HUDEP-2 (cell line): ENCODE results near the gene TMEM259.

Experiments used
- DNase-seq, 76 experiments: peaks; one replicate each; lab custom pipeline; 2025; ENCODE audit not compliant: unreplicated experiment in 76 of 76; lab: John Stamatoyannopoulos, UW

Gene TMEM259

DNA sequence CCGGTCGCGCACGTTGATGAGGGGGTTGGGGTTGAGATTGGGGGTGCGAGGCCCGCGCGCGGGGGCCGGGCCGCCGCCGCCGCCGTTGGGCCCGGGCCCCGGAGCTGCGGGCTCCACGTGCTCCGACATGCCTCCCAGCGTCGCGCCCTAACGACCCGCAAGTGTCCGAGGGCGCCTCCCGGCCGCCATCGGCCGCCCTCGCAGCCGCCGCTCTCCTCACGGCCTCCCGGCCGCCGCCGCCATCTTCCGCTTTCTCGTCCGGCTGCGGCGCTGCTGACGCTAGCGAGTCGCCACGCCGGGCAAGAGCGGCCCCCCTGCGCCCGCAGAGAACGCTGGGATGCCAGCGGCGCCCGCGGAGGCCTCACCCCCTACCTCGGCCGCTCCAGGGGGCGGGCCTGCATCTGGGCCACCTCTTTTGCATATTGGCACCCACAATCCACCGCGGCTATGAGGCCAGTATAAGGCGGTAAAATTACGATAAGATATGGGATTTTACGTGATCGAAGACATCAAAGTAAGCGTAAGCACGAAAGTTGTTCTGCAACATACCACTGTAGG, at the start of gene TMEM259:
TSS of gene TMEM259 (minus strand) at position 256 of the 558 bp plus-strand sequence. CDS start at position 129, 127 bp downstream.
- DNase-seq: peak in 74 of 76 experiments; percentile 61 to 98 (median 97)

DNA sequence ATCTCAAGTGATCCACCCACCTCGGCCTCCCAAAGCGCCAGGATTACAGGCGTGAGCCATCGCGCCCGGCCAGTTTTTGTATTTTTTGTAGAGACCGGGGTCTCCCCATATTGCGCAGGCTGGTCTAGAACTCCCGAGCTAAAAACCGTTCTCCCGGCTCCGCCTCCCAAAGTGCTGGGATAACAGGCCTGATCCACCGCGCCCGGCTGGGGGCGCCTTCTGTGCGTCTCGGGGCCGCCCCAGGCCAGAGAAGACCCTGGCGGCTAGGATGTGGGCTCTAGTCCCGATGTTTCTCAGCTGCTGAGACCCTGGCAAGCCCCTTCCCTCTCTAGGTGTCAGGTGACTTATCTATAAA, 49.6 kb upstream of the TMEM259 start:
- no peak for DNase-seq

- DNase-seq: peak in 51 of 76 experiments; percentile 12 to 84 (median 58)
These were observed 48.3 kb upstream of the TMEM259 start for GRCh38 chr19:1069009-1069779.

DNA sequence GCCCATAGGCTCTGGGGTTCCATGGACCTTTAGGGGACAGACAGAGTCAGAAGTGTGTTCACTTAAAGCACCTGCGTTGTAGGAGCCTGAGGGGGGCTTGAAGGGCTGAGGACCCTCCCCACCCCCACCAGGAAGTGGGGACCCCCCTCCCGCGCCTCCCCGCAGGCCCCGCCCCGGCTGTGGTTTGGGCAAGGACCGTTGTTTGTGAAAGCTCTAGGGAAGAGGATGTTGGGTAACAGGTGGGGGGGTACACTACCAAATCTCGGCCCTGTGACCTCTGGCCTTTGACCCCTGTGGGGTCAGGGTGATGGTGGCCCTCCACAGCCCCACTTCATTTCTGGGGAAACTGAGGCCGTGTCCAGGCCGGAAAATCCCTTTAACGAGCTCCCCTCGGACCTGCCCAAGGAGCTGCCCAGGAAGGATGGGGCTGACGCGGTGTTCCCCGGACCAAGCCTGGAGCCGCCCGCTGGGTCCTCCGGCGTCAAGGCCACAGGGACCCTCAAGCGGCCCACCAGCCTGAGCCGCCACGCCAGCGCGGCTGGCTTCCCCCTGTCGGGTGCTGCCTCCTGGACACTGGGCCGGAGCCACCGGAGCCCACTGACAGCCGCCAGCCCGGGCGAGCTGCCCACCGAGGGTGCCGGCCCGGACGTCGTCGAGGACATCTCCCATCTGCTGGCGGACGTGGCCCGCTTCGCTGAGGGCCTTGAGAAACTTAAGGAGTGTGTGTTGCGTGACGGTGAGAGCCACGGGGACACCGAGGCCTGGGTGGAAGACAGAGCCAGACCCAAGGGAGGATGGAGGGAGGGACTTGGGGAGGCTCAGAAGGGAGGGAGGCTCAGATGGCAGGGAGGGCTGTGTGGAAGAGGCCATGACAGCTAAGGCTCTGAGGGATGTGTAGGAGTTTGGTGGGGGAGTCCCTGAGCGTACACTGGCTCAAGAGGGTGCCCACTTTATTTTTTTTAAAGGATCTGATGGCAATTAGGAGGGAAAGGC, 47.4 kb upstream of the TMEM259 start:
- DNase-seq: peak in 1 of 76 experiments; percentile 28

DNA sequence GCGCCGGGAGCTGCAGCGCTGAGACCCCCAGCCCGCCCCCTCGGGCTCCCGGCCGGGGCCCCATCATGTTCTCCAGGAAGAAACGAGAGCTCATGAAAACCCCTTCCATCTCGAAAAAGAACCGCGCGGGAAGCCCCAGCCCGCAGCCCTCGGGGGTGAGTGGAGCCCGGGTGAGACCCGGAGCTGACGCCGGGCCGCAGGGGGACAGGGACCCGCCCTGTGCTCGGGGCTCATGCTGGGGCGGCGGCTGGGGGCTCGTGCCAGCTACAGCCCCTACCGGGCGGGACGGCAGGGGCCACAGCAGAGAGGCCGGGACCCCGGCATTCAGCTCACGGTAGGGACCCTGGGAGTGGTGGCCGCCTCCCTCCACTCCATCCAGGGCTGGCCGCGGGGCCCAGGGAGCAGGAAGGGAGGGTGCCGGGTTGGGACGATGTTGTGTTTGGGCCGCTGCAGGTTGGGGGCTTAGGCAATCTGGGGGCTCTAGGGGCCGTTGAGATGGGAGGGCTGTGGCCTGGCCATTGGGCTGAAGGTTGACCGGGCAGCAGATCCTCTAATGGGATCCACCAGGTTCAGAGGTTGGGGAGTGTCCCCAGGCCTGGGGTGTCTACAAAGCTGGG, 46.5 kb upstream of the TMEM259 start:
- DNase-seq: peak in 1 of 76 experiments; percentile 20

DNA sequence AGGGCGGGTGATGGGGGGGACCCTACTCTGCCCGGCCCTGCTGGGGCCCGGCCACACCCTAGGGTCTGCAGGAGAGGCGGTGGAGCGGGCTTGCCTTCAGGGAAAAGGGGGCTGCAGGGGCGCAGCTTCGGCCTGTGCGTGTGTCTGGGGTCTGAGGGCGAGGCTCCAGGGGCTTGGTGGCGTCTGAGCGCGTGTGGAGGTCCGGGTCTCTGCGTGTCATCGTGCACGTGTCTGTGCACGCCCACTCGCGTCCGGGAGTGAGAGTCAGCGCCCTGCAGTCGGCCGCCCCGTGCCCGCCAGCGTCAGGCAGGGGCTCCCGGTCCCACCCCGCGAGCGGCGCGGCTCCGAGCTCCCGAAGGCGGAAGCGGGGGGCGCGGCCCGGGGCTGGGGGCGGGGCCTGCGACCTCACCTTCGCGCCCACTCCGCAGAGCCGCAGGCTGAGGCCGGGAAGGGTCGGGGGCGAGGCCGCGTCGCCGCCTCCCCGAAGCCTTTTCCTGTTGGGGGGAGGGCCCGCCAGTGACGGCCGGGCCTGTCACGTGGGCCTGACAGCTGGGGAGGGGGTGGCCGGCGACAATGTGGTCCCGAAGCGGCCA, 45.9 kb upstream of the TMEM259 start, which contains the start of gene ARHGAP45:
TSS of gene ARHGAP45 (plus strand) at position 420 of the 593 bp plus-strand sequence. CDS start 239 bp downstream, outside the sequence.
- DNase-seq: peak in 15 of 76 experiments; percentile 21 to 54 (median 35)

DNA sequence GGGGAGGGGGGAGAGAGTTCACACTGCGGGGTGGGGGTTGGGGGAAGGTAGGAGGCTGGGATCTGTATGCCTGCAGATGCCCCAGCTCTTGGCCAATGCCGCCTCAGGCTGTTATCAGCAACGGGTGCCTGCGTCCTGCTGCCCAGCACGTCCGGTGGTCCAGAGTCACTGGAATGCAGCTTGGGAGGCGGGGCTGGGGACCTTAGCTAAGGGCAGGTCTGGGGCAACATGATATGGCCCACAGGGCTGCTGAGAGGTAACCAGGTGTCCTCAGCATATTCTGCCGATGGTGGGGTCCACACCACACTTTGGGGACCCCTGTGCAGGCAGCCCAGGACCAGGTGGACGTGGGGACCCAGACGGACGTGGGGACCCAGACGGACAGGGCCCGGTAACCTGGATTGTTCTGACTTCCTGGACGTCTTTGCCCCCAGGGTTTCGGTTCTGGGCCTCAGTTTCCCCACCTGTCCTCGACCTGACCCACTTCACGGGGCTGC, 45.4 kb upstream of the TMEM259 start:
- DNase-seq: no peak

- peak in 1 of 76 experiments; percentile 41 for DNase-seq
These were observed 44.7 kb upstream of the TMEM259 start for GRCh38 chr19:1065606-1066109.

DNA sequence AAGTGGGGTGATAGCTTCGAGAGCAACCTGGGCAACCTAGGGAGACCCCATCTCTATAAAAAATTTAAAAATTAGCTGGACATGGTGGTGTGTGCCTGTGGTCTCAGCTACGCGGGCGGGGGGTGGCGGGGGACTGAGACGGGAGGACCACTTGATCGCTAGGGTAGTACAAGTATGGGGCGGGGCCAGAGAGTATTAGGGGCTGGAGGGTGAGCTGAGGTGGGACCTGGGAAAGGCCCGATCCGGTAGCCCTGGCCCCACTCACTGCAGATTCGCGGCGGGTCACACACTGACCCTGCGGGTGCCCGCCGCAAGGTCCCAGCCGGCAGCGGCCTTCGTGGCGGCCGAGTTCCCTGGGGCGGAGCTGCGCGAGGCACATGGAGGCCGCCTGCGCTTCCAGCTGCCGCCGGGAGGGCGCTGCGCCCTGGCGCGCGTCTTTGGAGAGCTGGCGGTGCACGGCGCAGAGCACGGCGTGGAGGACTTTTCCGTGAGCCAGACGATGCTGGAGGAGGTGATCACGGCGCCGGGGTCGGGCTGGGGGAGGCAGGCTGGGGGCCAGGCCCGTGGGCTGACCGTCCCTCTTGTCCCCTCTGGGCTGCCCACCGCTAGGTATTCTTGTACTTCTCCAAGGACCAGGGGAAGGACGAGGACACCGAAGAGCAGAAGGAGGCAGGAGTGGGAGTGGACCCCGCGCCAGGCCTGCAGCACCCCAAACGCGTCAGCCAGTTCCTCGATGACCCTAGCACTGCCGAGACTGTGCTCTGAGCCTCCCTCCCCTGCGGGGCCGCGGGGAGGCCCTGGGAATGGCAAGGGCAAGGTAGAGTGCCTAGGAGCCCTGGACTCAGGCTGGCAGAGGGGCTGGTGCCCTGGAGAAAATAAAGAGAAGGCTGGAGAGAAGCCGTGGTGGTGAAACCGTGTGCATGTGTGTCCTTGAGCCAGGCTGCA, 44.0 kb upstream of the TMEM259 start:
- DNase-seq: peak in 58 of 76 experiments; percentile 26 to 83 (median 65)

GRCh38 chr19:1063909-1064660, 43.2 kb upstream of the TMEM259 start:
- DNase-seq: peak in 1 of 76 experiments; percentile 42

DNA sequence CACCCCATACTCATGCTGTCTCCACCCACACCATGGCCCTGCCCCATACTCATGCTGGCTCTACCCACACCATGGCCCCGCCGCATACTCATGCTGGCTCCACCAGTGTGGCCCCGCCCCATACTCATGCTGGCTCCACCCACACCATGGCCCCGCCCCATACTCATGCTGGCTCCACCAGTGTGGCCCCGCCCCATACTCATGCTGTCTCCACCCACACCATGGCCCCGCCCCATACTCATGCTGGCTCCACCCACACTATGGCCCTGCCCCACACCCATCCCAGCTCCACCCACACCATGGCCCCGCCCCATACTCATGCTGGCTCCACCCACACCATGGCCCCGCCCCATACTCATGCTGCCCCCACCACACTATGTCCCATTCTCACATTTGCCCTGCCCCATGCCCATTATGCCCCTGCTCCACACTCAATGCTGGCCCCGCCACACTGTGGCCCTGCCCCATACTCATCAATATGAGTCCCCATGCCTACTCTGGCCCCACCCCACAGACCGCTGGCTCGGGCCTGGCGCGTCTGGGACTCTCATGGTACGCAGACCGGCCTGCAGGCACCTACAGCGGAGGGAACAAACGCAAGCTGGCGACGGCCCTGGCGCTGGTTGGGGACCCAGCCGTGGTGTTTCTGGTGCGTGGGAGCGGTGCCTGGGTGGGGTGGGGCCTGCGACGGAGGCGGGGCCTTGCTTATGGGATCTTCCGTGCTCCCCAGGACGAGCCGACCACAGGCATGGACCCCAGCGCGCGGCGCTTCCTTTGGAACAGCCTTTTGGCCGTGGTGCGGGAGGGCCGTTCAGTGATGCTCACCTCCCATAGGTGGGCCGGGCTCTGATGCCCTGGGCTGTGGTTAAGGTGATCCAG, 42.3 kb upstream of the TMEM259 start:
- DNase-seq: peak in 59 of 76 experiments; percentile 21 to 90 (median 73)

DNA sequence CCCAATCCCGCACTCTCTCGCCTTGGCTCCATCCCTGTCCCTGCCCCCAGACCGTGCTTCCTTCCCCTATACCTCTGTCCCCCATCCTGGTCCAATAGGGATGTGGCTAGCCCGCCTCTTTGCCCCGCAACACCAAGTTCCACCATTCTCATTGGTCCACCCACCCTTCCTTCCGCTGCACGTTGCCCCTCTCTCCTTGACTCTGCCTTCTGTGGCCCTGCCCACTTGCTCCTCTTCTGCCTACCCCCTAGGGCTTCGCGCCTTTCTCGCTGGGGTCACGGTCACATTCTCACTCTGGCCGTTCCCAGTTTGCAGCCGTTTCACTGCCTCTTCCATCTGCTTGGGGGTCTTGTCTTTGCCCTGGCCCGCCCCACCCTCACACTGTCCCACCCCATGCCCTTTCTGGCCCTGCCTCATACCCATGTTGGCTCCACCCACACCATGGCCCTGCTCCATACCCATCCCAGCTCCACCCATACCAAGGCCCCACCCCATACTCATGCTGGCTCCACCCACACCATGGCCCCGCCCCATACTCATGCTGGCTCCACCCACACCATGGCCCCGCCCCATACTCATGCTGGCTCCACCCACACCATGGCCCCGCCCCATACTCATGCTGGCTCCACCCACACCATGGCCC, 41.6 kb upstream of the TMEM259 start:
- DNase-seq: peak in 23 of 76 experiments; percentile 44 to 85 (median 71)

DNA sequence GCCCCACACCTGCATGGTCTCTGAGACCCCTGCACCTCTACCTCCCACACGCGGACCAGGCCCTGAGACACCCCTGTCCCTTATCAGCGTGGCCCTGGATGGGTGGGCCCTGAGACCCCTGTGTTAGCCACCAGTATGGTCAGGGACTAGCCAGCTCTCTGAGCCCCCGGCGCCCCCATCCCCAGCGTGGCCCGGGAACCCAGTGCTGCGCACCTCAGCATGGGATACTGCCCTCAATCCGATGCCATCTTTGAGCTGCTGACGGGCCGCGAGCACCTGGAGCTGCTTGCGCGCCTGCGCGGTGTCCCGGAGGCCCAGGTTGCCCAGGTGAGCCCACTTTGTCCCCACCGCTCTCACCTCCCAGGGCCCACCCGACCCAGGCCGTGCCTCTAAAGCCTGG, 41.1 kb upstream of the TMEM259 start:
- DNase-seq: no peak

DNA sequence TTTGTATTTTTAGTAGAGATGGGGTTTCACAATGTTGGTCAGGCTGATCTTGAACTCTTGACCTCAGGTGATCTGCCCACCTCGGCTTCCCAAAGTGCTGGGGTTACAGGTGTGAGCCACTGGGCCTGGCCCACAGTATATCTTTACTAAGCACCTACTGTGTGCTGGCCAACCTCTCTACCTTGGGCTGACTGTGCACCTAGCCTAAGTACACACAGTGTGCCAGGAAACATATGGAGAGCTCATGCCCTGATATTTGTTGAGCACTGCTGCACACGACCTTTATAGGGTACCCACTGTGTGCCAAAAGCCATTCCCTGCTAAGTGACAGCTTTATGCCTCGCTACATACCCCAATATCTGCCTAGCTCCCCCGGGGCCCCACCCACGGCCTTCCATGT, 39.8 kb upstream of the TMEM259 start:
- no peak for DNase-seq

DNA sequence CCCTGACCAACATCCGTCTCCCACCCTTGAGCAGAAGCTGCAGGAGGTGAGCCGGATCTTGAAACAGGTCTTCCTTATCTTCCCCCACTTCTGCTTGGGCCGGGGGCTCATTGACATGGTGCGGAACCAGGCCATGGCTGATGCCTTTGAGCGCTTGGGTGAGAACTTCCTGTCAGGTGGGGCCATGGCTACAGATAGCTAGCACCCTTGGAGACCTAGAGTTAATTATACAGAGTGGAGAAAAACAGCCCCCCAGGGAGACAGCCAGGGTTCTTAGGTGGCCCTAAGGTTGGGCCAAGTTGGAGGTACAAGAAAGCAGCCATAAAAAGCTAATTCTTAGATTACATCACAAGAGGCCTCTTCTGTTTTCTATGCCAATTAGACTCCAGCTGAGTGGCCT, 37.2 kb upstream of the TMEM259 start:
- DNase-seq: no peak

GRCh38 chr19:1057176-1057855, 36.4 kb upstream of the TMEM259 start:
- DNase-seq: peak in 36 of 76 experiments; percentile 15 to 74 (median 40)
